OCI-LY1 (cell line): Measurements from ENCODE around the gene FCN3.

Experiments
- H2AFZ ChIP-seq: fragments of 200-600 bp; sonication (generic), shearing (Covaris generic); 2 replicates; pipeline ENCODE4 v1.6.0; 2014; ENCODE audit warnings: antibody characterized with exemption, mild to moderate bottlenecking, low read length
- H3F3A ChIP-seq: fragments of 200-600 bp; sonication (generic), shearing (Covaris generic); 2 replicates; pipeline ENCODE4 v1.6.0; 2014; ENCODE audit warnings: mild to moderate bottlenecking, antibody characterized with exemption, low read length, moderate library complexity; ENCODE audit not compliant: insufficient read depth
- H3K27ac ChIP-seq: fragments of 200-600 bp; sonication (generic); 2 replicates; pipeline ENCODE4 v1.5.1; 2014; ENCODE audit warnings: low read length, mixed run types, mild to moderate bottlenecking, low read depth; ENCODE audit not compliant: poor library complexity, severe bottlenecking
- H3K27me3 ChIP-seq: fragments of 200-600 bp; sonication (generic); 2 replicates; pipeline ENCODE4 v1.6.0; 2014; ENCODE audit warnings: antibody characterized with exemption, mild to moderate bottlenecking, low read length, moderate library complexity; ENCODE audit not compliant: insufficient read depth
- H3K36me3 ChIP-seq: fragments of 200-600 bp; sonication (generic); 2 replicates; pipeline ENCODE4 v1.6.1; 2014; ENCODE audit warnings: mild to moderate bottlenecking, antibody characterized with exemption, low read length, moderate library complexity, mixed read lengths; ENCODE audit not compliant: insufficient read depth
- H3K4me1 ChIP-seq: fragments of 200-600 bp; sonication (generic); 2 replicates; pipeline ENCODE4 v1.5.1; 2014; ENCODE audit warnings: mild to moderate bottlenecking, low read length, moderate library complexity; ENCODE audit not compliant: insufficient read depth, severe bottlenecking
- H3K4me2 ChIP-seq: fragments of 200-600 bp; sonication (generic), shearing (Covaris generic); 2 replicates; pipeline ENCODE4 v1.6.1; 2014; ENCODE audit warnings: low read length
- H3K4me3 ChIP-seq: fragments of 200-600 bp; sonication (generic); 2 replicates; pipeline ENCODE4 v1.5.1; 2014; ENCODE audit warnings: low read length, low read depth, mild to moderate bottlenecking, mixed read lengths; ENCODE audit not compliant: poor library complexity, severe bottlenecking
- H3K79me2 ChIP-seq: fragments of 200-600 bp; shearing (Covaris generic); 2 replicates; pipeline ENCODE4 v1.6.1; 2016; ENCODE audit warnings: mixed run types, low read length, mixed read lengths; ENCODE audit not compliant: insufficient read depth
- H3K9ac ChIP-seq: fragments of 200-600 bp; sonication (generic), shearing (Covaris generic); 2 replicates; pipeline ENCODE4 v1.6.1; 2014; ENCODE audit warnings: mild to moderate bottlenecking, low read length, mixed read lengths
- H3K9me2 ChIP-seq: fragments of 200-600 bp; sonication (generic), shearing (Covaris generic); 2 replicates; pipeline ENCODE4 v1.6.1; 2014; ENCODE audit warnings: low read depth, mild to moderate bottlenecking, low read length, mixed read lengths
- H3K9me3 ChIP-seq: fragments of 200-600 bp; shearing (Covaris generic); 2 replicates; pipeline ENCODE4 v1.6.1; 2014; ENCODE audit warnings: low read length, mixed read lengths
- H4K20me1 ChIP-seq: fragments of 200-600 bp; sonication (generic), shearing (Covaris generic); 2 replicates; pipeline ENCODE4 v1.6.0; 2016; ENCODE audit warnings: mild to moderate bottlenecking, low read length; ENCODE audit not compliant: insufficient read depth
- CTCF ChIP-seq: fragments of 200-600 bp; sonication (generic), shearing (Covaris generic); IDR thresholded peaks from 2 replicates; pipeline ENCODE4 v1.5.1; 2017; ENCODE audit warnings: mild to moderate bottlenecking, antibody characterized with exemption, low read length, moderate library complexity, mixed read lengths
- EZH2 ChIP-seq: fragments of 200-600 bp; sonication (generic), shearing (Covaris generic); IDR thresholded peaks from 2 replicates; pipeline ENCODE4 v1.8.0; 2017; ENCODE audit warnings: borderline replicate concordance, mixed run types, mild to moderate bottlenecking, antibody characterized with exemption, low read length, moderate library complexity, mixed read lengths

The FCN3 gene

GRCh38 chr1:27361044-27361402 is 13.6 kb downstream of the FCN3 start:
- Histone ChIP-seq H3K27me3 (no peaks in the 10 kb centered on the region; the same call in 1 of the 2 replicates), H3K27ac (no peak overlapping the region), H3K79me2 (no peaks in the 10 kb centered on the region), H2AFZ (no peak overlapping the region), H3K36me3 (no peaks in the 10 kb centered on the region), H3K9me3 (no peaks in the 10 kb centered on the region), H3F3A (no peaks in the 10 kb centered on the region), H3K9ac (peak overlapping the region; percentile 67; the same call in 1 of the 2 replicates), H4K20me1 (no peaks in the 10 kb centered on the region), H3K4me2 (peak overlapping the region; percentile 83), H3K4me1 (peaks cover 53% of the 10 kb centered on the region), H3K4me3 (peak overlapping the region; percentile 62), H3K9me2 (no peaks in the 10 kb centered on the region)
- TF ChIP-seq EZH2 (no peak), CTCF (no peak)

- TF ChIP-seq CTCF (no peak), EZH2 (no peak)
- Histone ChIP-seq H3F3A (no peaks in the 10 kb centered on the region), H3K9me3 (no peaks in the 10 kb centered on the region), H3K4me2 (peak overlapping the region; percentile 83), H3K9ac (peak overlapping the region; percentile 67), H3K4me3 (peak overlapping the region; percentile 62), H3K27ac (no peak overlapping the region), H3K27me3 (no peaks in the 10 kb centered on the region; the same call in 1 of the 2 replicates), H2AFZ (no peak overlapping the region), H3K9me2 (no peaks in the 10 kb centered on the region), H3K36me3 (no peaks in the 10 kb centered on the region), H4K20me1 (no peaks in the 10 kb centered on the region), H3K79me2 (no peaks in the 10 kb centered on the region), H3K4me1 (peaks cover 58% of the 10 kb centered on the region)
Observed at GRCh38 chr1:27360159-27361043, 14.2 kb downstream of the FCN3 start.

GRCh38 chr1:27359822-27360158 is 14.8 kb downstream of the FCN3 start:
- H3K9ac ChIP-seq = peak overlapping the region; percentile 67; the same call in 1 of the 2 replicates
- H3K4me2 ChIP-seq = peak overlapping the region; percentile 83
- H3K27me3 ChIP-seq = no peaks in the 10 kb centered on the region; the same call in 1 of the 2 replicates
- no peaks in the 10 kb centered on the region for H3F3A ChIP-seq
- H3K4me1 ChIP-seq = peaks cover 56% of the 10 kb centered on the region
- no peaks in the 10 kb centered on the region for H3K36me3 ChIP-seq
- no peak overlapping the region for H3K27ac ChIP-seq
- H3K9me2 ChIP-seq = no peaks in the 10 kb centered on the region
- H3K4me3 ChIP-seq = peak overlapping the region; percentile 62
- H3K79me2 ChIP-seq = no peaks in the 10 kb centered on the region
- H2AFZ ChIP-seq = no peak overlapping the region
- H3K9me3 ChIP-seq = no peaks in the 10 kb centered on the region
- H4K20me1 ChIP-seq = no peaks in the 10 kb centered on the region
- no peak for TF ChIP-seq CTCF
- no peak for TF ChIP-seq EZH2
